Activated naive CD8-positive, alpha-beta T cell treated with anti-CD3 and anti-CD28 coated beads, Interleukin-2, amount 10 ng/mL, durations not matched to agents 7 days and 5 days (primary cell): ENCODE data around the gene MAGI1. TPM values are rescaled to one million over a fixed set of nuclear protein-coding genes. Genes with fewer than 3 reads are reported as not detected.
"Not testable (repeated sequence)": the region's sequence is repeated elsewhere in the genome, so short reads cannot be mapped to it uniquely, and the experiment has no call there.

Experiments
- ATAC-seq: fragments of 150-1000 bp; cut with Tn5 transposase; one replicate; pipeline ENCODE4 v1.10.0; 2021; ENCODE audit warnings: low read depth, moderate library complexity
- POLR2A ChIA-PET: fragments of 350-600 bp; sonication (Branson Sonifier 250); formaldehyde crosslinking; loops from one replicate; lab custom pipeline; 2021; ENCODE audit warnings: antibody characterized with exemption; lab: Charles Lee
- DNase-seq: peaks from one replicate; pipeline ENCODE4 v3.0.0; 2021
- H3K27ac Mint-ChIP-seq: one replicate; pipeline ENCODE4 v1.8.0; 2022; ENCODE audit warnings: mild to moderate bottlenecking, mixed read lengths
- H3K27me3 Mint-ChIP-seq: one replicate; pipeline ENCODE4 v1.8.0; 2022; ENCODE audit warnings: mild to moderate bottlenecking, moderate library complexity, mixed read lengths
- H3K36me3 Mint-ChIP-seq: one replicate; pipeline ENCODE4 v1.8.0; 2021; ENCODE audit warnings: mild to moderate bottlenecking, mixed read lengths
- H3K4me1 Mint-ChIP-seq: one replicate; pipeline ENCODE4 v1.8.0; 2021; ENCODE audit warnings: mixed read lengths
- H3K4me3 Mint-ChIP-seq: one replicate; pipeline ENCODE4 v1.8.0; 2022; ENCODE audit warnings: mild to moderate bottlenecking, moderate library complexity, mixed read lengths
- H3K9me3 Mint-ChIP-seq: one replicate; pipeline ENCODE4 v1.8.0; 2021; ENCODE audit warnings: mixed read lengths
- total RNA-seq, 2 experiments: library from RNA; stranded (reverse); gene quantifications; one replicate each; pipeline ENCODE4 v1.2.3, GENCODE V29; 2021

The MAGI1 gene
- total RNA-seq, 2 experiments from 2014 or later, result not detected

DNA sequence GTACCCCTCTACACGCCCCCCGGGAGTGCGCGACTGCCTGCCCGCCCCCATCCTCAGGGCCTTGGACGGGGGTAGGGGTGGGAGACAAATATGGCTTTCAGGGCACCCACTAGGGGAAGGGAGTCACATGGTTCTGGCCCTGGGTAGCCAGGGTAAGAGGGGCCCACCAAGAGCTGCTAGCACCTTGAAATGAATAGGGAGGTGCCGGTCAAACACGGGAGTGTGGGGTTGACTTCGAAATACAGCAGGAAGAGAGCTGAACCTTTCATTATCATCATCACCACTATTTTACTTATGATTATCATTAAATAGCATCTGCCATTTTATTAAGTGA lies 489.1 kb downstream of the MAGI1 start:
- DNase-seq (no peak), ATAC-seq (no peak)
- Mint-ChIP-seq H3K9me3 (no peaks in the 10 kb centered on the region), H3K4me1 (no peaks in the 10 kb centered on the region), H3K4me3 (no peak overlapping the region), H3K36me3 (no peaks in the 10 kb centered on the region), H3K27me3 (peaks cover 6% of the 10 kb centered on the region), H3K27ac (no peak overlapping the region)
- POLR2A ChIA-PET, result no interaction called here

DNA sequence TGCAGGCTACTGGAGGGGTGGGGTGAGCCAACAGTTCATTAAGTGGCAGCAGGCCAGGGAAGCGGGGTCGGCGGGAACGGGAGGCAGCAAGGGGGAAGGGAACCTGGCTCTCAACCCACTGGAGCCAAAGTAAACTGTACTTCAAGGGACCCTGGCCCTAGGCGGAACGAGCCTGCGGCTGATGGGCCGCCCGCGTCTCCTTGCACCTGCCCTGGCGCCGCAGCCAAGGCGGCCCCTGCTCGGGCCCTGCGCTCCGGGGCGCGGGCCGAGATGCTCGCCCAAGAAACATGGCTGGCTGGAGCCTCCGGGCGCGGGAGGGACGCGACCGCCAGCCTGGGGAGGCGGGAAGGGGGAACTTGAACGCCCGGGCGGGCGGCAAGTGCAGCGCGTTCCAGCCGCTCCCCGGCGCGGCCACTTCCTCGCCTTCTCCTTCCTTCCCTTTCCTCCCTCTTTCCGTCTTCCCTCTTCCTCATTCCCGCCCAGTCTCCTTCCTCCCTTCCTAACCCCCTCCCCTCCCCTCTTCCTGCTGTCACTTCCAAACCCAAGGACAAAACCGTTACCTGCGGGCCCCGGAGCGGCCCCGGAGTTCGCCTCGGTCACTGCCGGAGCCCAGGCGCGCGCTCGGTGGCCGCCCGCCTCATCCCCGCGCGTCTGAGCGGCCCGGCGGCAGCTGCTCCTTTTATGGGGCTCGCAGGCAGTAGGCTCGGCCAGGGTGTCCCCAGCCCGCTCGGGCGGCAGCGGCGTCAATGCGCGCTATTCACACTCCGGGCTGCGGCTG lies 489.7 kb downstream of the MAGI1 start:
- H3K9me3 Mint-ChIP-seq, result no peaks in the 10 kb centered on the region
- ATAC-seq (no peak), DNase-seq (no peak)
- H3K27me3 Mint-ChIP-seq, result peaks cover 6% of the 10 kb centered on the region
- H3K4me1 Mint-ChIP-seq, result no peaks in the 10 kb centered on the region
- no peaks in the 10 kb centered on the region for H3K36me3 Mint-ChIP-seq
- no peak overlapping the region for H3K27ac Mint-ChIP-seq
- POLR2A ChIA-PET, result no interaction called here
- H3K4me3 Mint-ChIP-seq, result no peak overlapping the region

DNA sequence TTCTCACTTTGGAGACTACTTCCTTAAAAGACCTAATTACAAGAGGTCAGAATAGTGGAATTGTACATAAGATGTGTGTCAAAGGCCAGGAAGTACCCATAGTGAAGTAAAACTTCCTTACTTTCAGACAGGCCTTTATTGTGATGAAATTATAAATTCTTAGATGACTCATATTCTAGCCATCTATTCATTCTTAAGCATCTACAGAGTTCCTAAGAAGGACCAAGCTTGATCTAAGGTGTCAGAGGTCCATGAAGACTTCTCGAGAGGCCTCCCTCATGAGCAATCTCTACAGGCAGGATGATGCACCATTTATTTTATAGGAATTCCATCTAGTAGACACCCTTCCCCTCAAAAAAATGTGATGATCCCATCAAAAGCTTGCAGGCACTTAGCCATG lies 493.3 kb downstream of the MAGI1 start:
- peaks cover 2% of the 10 kb centered on the region for H3K9me3 Mint-ChIP-seq
- peaks cover 6% of the 10 kb centered on the region for H3K27me3 Mint-ChIP-seq
- H3K27ac Mint-ChIP-seq, result no peak overlapping the region
- POLR2A ChIA-PET, result no interaction called here
- H3K36me3 Mint-ChIP-seq, result no peaks in the 10 kb centered on the region
- DNase-seq (no peak), ATAC-seq (no peak)
- H3K4me3 Mint-ChIP-seq, result no peak overlapping the region
- H3K4me1 Mint-ChIP-seq, result no peaks in the 10 kb centered on the region

DNA sequence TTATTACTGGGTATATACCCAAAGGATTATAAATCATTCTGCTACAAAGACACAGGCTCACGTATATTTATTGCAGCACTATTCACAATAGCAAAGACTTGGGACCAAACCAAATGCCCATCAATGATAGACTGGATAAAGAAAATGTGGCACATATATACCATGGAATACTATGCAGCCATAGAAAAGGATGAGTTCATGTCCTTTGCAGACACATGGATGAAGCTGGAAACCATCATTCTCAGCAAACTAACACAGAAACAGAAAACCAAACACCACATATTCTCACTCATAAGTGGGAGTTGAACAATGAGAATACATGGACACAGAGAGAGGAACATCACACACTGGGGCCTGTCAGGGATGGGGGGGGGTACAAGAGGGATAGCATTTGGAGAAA lies 495.3 kb downstream of the MAGI1 start:
- H3K4me1 Mint-ChIP-seq, H3K27me3 Mint-ChIP-seq, H3K27ac Mint-ChIP-seq, DNase-seq, H3K9me3 Mint-ChIP-seq, POLR2A ChIA-PET, ATAC-seq, H3K4me3 Mint-ChIP-seq, H3K36me3 Mint-ChIP-seq: not testable (repeated sequence)

DNA sequence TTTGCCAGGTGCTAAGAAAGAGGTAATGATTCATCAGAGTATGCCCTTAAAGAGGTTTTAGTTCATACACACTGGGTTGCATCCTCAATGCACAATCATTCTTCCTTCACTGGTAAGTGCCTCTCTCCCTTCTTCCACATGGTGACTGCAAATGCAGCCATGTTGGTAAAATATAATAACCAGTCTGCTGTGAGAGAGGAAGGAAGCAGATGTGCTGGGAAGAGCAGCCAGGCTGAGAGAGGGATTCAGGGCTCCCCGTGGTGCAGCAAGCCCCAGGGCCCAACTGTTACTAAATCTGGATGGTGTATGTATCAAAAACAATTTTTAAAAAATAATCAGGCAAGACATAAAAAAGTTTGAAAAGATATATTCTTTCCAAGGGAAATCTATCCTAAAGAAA lies 498.1 kb downstream of the MAGI1 start:
- DNase-seq, result no peak
- no peaks in the 10 kb centered on the region for H3K27me3 Mint-ChIP-seq
- POLR2A ChIA-PET, result no interaction called here
- peaks cover 2% of the 10 kb centered on the region for H3K9me3 Mint-ChIP-seq
- H3K4me1 Mint-ChIP-seq, result no peaks in the 10 kb centered on the region
- ATAC-seq, result no peak
- no peaks in the 10 kb centered on the region for H3K36me3 Mint-ChIP-seq
- H3K27ac Mint-ChIP-seq, result no peak overlapping the region
- no peak overlapping the region for H3K4me3 Mint-ChIP-seq

DNA sequence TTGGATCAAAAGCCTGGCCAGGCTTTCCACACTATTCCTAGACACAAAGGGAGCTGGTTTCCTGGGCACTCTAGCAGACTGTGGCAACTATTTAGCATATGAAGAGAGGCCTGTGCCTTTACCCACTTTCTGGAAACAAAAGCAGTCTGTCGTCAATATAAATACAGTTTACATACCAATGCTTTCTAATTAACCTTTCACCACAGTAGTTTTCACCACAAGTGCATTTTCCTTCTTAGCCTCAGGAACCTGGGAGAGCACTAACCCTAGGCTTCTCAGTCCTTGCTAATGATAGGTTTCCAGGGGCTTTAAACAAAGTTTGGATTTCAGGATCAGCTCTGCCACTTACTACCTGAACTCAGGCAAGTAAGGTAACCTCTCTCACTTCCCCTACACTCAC lies 499.1 kb downstream of the MAGI1 start:
- Mint-ChIP-seq H3K4me3 (no peak overlapping the region), H3K36me3 (no peaks in the 10 kb centered on the region), H3K4me1 (no peaks in the 10 kb centered on the region), H3K27ac (no peak overlapping the region), H3K27me3 (no peaks in the 10 kb centered on the region), H3K9me3 (peaks cover 2% of the 10 kb centered on the region)
- DNase-seq (no peak), ATAC-seq (no peak)
- POLR2A ChIA-PET, result no interaction called here

DNA sequence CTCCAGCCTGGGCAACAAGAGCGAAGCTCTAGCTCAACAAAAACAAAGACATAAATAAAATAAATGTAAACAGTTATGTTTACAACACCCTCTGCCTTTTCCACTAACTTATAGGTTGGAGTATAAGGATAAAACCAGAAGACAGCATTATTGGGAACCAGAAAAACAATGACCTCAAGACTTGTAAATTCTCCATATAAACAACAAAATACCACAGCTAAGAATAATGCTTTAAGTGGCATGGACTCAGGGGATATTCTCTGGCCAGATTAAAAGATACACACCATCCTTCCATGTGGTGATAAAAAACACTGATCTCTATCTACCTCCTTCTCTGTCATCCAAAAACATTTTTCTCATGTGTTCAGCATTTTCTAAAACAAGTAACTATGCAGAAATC lies 500.6 kb downstream of the MAGI1 start:
- Mint-ChIP-seq H3K27ac (no peak overlapping the region), H3K27me3 (no peaks in the 10 kb centered on the region), H3K4me3 (no peak overlapping the region), H3K4me1 (no peaks in the 10 kb centered on the region), H3K36me3 (no peaks in the 10 kb centered on the region), H3K9me3 (peaks cover 2% of the 10 kb centered on the region)
- POLR2A ChIA-PET, result no interaction called here
- ATAC-seq (no peak), DNase-seq (no peak)

DNA sequence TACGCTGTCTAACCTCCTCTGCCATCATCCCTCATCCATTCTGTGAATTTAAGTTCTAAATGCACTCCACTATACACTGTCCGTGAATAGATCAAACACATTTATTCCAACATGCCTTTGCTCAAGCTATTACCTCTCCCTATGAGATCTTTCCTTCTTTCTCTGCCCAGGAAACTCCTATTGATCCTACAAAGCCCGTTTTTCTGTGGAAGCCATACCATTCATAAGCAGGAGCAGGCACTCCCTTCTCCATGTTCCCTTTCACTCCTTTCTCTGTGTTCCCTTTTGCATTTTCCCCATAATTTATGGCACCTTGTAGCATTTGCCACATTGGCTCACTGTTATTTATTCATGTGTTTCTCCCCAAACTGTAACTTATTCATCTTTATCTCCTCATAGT lies 501.6 kb downstream of the MAGI1 start:
- Mint-ChIP-seq H3K36me3 (no peaks in the 10 kb centered on the region), H3K9me3 (peaks cover 2% of the 10 kb centered on the region), H3K27me3 (no peaks in the 10 kb centered on the region), H3K27ac (no peak overlapping the region), H3K4me1 (no peaks in the 10 kb centered on the region), H3K4me3 (no peak overlapping the region)
- DNase-seq (no peak), ATAC-seq (no peak)
- POLR2A ChIA-PET, result no interaction called here

DNA sequence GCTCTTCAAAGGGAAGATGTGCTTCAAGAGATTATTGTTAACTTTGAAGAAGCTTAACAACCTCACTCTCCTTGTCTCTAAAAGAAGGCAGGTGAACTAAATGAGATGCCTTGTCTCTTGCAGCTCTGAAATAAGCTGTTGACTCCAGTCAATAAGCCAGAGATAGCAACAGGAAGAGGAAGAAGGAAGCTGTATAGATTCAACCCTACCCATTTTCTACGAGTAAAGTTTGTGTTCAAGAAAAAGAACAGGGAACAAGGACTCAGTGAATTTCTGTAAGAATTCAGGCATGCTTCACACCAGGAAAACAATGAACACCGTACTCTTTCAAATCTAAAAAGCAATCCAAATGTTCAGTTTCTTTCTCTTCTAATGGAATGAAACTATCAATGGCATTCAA lies 503.5 kb downstream of the MAGI1 start:
- H3K4me3 Mint-ChIP-seq, result no peak overlapping the region
- H3K36me3 Mint-ChIP-seq, result no peaks in the 10 kb centered on the region
- no peaks in the 10 kb centered on the region for H3K27me3 Mint-ChIP-seq
- no peak overlapping the region for H3K27ac Mint-ChIP-seq
- no peaks in the 10 kb centered on the region for H3K4me1 Mint-ChIP-seq
- POLR2A ChIA-PET, result no interaction called here
- no peaks in the 10 kb centered on the region for H3K9me3 Mint-ChIP-seq
- DNase-seq (no peak), ATAC-seq (no peak)

DNA sequence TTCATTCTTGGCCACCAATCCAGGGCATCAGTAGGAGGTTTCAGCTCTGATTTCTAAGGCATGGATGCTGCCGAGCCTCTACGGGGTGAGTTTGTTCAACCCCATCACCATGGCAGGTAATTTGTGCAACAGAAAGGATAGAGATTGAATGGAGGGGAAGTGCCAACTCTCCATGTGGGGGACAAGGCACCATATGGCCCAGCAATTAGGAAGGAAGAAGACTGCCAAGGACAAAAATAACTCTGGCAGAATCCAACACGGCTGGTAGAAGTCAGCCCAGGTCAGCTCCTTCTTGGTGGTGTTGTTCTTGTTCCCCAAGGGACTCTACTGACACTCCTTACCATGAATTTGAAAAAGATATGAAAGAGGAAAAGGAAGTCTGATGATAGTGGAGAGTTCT lies 503.9 kb downstream of the MAGI1 start:
- H3K27ac Mint-ChIP-seq, result no peak overlapping the region
- POLR2A ChIA-PET, result no interaction called here
- no peaks in the 10 kb centered on the region for H3K4me1 Mint-ChIP-seq
- H3K27me3 Mint-ChIP-seq, result no peaks in the 10 kb centered on the region
- H3K9me3 Mint-ChIP-seq, result no peaks in the 10 kb centered on the region
- no peak for ATAC-seq
- no peaks in the 10 kb centered on the region for H3K36me3 Mint-ChIP-seq
- DNase-seq, result no peak
- H3K4me3 Mint-ChIP-seq, result no peak overlapping the region

DNA sequence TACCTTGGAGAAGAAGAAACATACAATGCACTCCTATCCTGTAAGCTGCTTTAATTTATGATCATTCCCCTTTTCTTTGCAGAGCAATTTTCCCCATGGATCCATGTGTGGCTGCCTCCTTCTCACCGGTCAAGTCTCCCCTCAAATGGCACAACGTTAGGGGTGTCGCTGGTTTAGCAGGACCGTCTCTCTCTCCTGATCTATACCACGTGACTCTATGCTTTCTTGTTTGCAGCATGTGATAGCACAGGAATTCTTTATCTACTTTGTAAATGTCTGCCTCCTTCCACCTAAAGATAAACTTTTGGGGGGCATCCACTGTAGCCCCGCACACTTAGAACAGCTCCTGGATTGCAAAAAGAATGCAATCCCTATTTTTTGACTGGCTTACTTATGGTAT lies 506.0 kb downstream of the MAGI1 start:
- no peaks in the 10 kb centered on the region for H3K36me3 Mint-ChIP-seq
- ATAC-seq (no peak), DNase-seq (no peak)
- no peaks in the 10 kb centered on the region for H3K27me3 Mint-ChIP-seq
- H3K4me1 Mint-ChIP-seq, result no peaks in the 10 kb centered on the region
- H3K9me3 Mint-ChIP-seq, result no peaks in the 10 kb centered on the region
- POLR2A ChIA-PET, result no interaction called here
- H3K27ac Mint-ChIP-seq, result no peak overlapping the region
- no peak overlapping the region for H3K4me3 Mint-ChIP-seq

DNA sequence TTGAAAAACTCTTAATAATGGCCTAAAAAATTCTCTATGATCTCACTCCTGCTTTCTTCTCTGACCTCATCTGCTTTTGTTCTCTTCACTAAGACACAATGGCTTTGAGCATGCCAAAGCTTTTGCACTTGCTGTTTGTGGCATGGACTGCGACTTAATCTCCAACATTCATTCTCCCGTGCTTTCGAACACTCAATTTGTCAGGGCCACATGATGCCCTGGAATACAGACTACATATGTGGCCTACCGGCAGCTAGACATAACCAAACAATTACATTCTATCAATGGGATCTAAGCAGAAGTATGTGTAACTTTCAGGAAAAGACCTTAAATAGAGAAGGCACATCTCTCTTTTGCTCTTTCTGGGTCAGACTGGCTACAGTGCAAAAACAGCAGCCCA lies 506.5 kb downstream of the MAGI1 start:
- Mint-ChIP-seq H3K9me3 (no peaks in the 10 kb centered on the region), H3K27me3 (no peaks in the 10 kb centered on the region), H3K4me1 (no peaks in the 10 kb centered on the region), H3K4me3 (no peak overlapping the region), H3K27ac (no peak overlapping the region), H3K36me3 (no peaks in the 10 kb centered on the region)
- DNase-seq, result no peak
- POLR2A ChIA-PET, result no interaction called here
- no peak for ATAC-seq

DNA sequence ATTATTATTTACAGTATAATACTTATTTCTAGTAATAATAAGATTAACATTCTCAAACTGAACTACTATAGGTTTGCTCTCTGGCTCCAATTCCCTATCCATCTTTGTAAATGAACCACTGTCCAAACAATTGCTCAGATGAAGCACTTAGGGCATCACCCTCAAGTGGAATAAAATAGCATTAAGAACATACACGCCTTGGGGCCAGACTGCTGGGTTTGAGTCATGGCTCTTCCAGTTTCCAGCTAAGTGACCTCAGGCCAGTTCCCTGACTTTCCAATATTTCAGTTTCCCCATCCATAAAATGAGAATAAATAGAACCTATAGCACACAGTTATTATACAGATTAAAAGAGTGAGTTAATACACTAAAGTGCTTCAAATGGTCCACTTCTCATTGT lies 507.2 kb downstream of the MAGI1 start:
- no peak overlapping the region for H3K4me3 Mint-ChIP-seq
- POLR2A ChIA-PET, result no interaction called here
- H3K27me3 Mint-ChIP-seq, result no peaks in the 10 kb centered on the region
- H3K27ac Mint-ChIP-seq, result no peak overlapping the region
- DNase-seq (no peak), ATAC-seq (no peak)
- H3K4me1 Mint-ChIP-seq, result no peaks in the 10 kb centered on the region
- no peaks in the 10 kb centered on the region for H3K36me3 Mint-ChIP-seq
- H3K9me3 Mint-ChIP-seq, result no peaks in the 10 kb centered on the region

DNA sequence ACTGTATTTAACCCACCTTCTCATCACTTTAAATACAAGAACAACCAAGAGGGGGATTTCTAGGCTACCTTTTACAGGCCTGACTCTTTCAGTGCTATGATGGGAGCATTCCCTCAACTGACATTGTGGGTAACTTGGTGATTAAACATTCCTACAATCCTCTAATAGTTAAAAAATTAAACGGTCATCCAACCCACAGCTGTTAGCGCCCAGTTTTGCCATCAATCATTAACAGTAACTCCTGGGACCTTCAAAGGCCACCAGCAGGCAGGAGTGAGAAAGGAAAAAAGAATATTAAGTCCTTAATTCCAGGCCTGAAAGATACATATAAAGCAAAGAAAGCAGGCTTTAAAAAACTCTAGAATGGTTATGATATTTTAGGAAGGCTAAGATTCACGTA lies 512.1 kb downstream of the MAGI1 start:
- no peak for ATAC-seq
- H3K36me3 Mint-ChIP-seq, result no peaks in the 10 kb centered on the region
- H3K4me3 Mint-ChIP-seq, result no peak overlapping the region
- no peak for DNase-seq
- no peaks in the 10 kb centered on the region for H3K9me3 Mint-ChIP-seq
- no peak overlapping the region for H3K27ac Mint-ChIP-seq
- POLR2A ChIA-PET, result no interaction called here
- no peaks in the 10 kb centered on the region for H3K4me1 Mint-ChIP-seq
- no peaks in the 10 kb centered on the region for H3K27me3 Mint-ChIP-seq

DNA sequence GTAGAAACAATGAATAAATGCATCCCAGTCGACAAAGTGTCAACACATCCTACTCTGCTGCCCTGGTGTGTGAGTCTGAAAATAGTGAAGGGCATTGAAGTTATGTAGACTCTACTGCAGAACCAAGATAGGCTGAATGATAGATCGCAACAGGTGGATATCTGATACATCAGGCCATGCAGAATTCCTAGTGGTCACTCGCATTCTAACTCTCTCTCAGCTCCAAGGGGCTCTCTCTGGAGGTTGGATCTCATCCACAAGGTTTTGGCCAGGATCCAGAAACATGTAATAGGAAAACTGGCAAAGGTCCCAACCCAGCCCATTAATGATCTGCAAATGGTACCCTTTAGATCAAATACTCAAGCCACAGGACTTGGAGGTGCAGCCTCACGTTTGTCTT lies 514.1 kb downstream of the MAGI1 start:
- ATAC-seq (no peak), DNase-seq (no peak)
- Mint-ChIP-seq H3K27me3 (no peaks in the 10 kb centered on the region), H3K9me3 (no peaks in the 10 kb centered on the region), H3K27ac (no peak overlapping the region), H3K36me3 (no peaks in the 10 kb centered on the region), H3K4me3 (no peak overlapping the region), H3K4me1 (no peaks in the 10 kb centered on the region)
- POLR2A ChIA-PET, result no interaction called here
